OCI-LY7 (cell line): Measurements from ENCODE around the gene NTRK3.

Source experiments
- CTCF ChIP-seq: fragments of 200-600 bp; sonication (generic); conservative IDR thresholded peaks from 2 replicates; pipeline ENCODE4 v1.5.1; 2014; ENCODE audit warnings: mild to moderate bottlenecking, antibody characterized with exemption, low read length, moderate library complexity, mixed read lengths
- EZH2phosphoT487 ChIP-seq: fragments of 200-600 bp; sonication (generic); IDR thresholded peaks from 2 replicates; pipeline ENCODE4 v1.6.1; 2018; ENCODE audit warnings: low read depth, borderline replicate concordance, mild to moderate bottlenecking, mixed run types, antibody characterized with exemption, low read length, moderate library complexity, mixed read lengths

- TF ChIP-seq CTCF (no peak), EZH2phosphoT487 (no peak)
Observed at GRCh38 chr15:88069561-88069960, 187.0 kb downstream of the NTRK3 start.
